ENCODE results near the gene LAMB3.

The LAMB3 gene

DNA sequence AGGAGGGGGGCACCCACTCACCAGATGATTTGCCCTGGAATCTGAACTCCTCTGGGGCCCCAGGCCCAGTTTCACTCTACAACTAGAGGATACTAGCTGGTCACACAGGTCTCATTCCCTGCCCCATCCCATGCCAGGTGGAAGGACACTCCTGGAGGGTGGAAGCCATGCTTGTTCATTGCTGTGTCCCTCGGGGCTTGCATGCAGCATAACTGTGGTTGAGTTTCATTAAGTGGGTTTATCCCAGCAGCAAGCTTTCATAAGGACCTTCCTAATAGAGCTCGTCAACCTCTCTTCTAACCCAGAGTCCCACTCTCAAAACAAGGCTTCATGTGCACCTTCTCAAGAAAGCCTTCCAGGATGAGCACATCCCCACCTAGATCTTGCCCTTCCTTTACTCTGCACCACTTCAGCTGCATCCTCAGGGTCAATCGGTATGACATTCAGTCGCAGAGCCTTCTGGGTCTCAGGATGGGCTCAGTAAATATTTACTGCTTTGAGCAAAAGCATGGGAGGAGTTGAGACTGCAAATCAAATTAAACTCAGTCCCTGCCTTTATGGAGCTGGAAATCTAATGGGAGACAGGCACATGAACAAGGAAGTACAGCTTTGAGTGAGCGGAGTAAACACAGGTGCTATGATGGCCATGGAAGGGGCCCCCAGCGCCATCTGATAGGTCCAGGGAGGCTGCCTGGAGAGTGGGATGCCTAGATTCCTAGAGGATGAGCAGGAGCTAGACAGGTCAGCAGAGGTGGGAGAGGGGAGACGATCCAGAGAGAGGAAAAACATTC is 32.3 kb downstream of the LAMB3 start:
- in situ Hi-C loops (cut with MboI; ENCODE audit: low sequenced_read_pairs): no loop called here

DNA sequence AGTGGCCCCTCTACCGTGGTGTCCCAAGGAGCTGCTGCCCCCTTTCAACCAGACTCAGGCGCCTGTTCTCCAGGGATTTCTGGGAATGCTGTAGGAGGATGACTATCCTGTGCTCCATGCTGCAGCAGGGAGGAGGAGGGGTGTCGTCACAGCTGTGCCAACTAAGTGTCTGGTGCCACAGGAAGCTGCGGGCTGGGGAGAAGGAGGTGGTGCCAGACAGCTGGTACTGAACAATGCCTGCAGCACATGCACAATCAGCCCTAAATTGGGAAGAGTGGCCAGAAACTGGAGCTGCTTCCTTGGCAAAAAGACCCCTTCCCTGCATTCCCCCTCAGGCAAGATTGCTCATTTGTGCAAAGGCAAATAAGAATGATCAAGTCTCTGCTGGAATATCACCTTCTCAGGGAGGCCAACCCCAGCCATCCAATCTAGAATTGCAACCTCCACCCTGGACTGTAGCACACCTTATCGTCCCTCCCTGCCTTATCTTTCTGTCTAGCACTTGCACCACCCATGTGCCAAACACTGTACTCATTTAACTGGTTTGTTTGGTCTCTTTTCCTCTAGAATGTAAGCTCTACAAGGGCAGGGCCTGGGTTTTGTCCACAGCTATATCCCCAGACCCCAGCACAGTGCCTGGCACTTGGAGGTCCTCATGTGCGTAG is 33.3 kb downstream of the LAMB3 start:
- in situ Hi-C loops (cut with MboI; ENCODE audit: low sequenced_read_pairs): no loop called here

DNA sequence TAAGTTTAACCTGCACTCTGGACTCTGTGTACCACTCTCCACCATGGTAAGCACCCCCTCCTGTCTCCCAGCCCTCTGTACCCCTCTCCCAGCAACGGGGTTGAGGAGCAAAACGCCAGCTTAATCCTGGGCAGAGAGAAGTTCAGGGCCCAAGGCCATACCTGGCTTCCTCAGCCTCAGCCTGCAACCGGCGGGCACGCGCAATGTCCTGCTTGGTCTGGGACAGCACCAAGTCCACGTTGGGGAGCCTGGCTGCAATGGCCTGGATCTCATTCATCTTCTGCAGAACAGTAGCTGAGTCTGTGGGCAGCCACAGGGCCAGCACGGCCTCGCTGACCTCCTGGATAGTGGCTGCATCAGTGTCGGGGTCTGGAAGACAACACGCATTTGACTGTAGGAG is 33.9 kb downstream of the LAMB3 start:
- in situ Hi-C loops (cut with MboI; ENCODE audit: low sequenced_read_pairs): no loop called here

DNA sequence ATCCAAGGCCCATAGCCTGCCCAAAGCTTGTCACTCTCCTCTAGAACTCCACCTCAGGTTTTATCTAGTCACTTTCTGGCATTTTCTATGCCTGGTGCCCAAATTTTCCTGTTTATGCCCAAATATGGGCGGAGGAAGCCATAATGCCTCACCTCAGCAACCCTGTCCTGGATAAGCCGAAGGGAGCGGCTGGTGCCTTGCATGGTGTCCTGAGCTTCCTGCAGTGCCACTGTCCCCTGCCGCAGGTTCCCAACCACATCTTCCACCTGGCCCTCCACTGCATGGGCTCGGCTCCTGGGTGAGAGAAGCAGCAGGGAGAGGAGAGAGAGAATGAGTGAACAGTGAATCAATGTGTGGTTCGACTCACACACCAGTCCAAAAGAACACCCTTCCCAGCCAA is 34.5 kb downstream of the LAMB3 start:
- in situ Hi-C loops (cut with MboI; ENCODE audit: low sequenced_read_pairs): no loop called here

DNA sequence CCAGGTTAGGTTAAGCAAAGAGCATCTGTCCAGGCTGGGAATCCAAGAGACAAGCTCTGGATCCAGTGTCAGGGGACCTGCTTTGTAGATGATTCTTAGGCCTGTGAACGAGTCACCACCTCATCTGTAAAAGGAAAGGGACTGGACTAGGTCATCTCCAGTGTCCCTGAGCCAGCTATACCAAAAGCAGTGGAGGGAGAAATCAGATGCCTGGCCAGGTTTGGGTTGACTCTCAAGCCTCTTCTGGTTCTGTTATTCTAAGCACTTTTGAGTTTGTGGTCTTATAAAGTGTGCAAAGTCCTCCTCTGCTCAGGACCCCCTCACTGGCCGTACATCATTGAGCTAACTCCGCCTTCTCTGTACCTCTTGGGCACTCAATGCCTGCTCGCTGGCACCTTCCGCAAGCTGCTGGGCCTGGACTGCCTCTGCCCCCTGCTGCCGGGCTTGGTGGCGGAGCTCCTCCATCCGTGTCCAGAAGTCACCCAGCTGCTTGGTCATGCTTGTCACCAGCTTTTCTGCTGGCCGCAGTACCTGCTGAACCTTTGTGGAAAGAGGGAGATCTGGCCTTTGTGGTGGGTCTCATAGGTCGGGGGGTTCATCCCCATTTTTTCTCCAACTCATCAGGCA is 35.1 kb downstream of the LAMB3 start:
- in situ Hi-C loops (cut with MboI; ENCODE audit: low sequenced_read_pairs): no loop called here

- in situ Hi-C loops (cut with MboI; ENCODE audit: low sequenced_read_pairs): no loop called here
Observed at GRCh38 chr1:209616366-209617046, 35.7 kb downstream of the LAMB3 start.

DNA sequence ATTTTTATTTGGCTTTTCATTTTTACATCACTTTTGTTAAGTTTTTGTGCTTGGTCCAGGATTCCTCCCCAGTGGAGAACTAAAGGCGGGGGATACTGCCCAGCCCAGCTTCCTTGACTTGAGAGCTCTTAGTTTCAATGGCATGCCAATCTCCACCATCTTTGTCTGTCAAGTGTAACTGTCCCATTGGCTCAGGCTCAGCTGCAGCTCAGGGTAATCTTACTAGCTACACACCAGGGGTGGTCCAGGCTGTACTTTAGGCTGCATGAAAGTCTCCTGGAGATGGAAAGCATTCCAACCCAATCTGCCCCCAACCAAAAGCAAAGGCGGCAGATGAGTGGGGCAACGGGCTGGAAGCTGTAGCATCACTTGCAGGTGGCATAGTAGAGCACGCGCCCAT is 37.3 kb downstream of the LAMB3 start:
- in situ Hi-C loops (cut with MboI; ENCODE audit: low sequenced_read_pairs): no loop called here

- in situ Hi-C loops (cut with MboI; ENCODE audit: low sequenced_read_pairs): no loop called here
Observed at GRCh38 chr1:209614151-209614420, 38.1 kb downstream of the LAMB3 start.

- in situ Hi-C loops (cut with MboI; ENCODE audit: low sequenced_read_pairs): no loop called here
Observed at GRCh38 chr1:209613400-209614150, 38.6 kb downstream of the LAMB3 start.

- in situ Hi-C loops (cut with MboI; ENCODE audit: low sequenced_read_pairs): no loop called here
Observed at GRCh38 chr1:209612646-209613399, 39.4 kb downstream of the LAMB3 start.

DNA sequence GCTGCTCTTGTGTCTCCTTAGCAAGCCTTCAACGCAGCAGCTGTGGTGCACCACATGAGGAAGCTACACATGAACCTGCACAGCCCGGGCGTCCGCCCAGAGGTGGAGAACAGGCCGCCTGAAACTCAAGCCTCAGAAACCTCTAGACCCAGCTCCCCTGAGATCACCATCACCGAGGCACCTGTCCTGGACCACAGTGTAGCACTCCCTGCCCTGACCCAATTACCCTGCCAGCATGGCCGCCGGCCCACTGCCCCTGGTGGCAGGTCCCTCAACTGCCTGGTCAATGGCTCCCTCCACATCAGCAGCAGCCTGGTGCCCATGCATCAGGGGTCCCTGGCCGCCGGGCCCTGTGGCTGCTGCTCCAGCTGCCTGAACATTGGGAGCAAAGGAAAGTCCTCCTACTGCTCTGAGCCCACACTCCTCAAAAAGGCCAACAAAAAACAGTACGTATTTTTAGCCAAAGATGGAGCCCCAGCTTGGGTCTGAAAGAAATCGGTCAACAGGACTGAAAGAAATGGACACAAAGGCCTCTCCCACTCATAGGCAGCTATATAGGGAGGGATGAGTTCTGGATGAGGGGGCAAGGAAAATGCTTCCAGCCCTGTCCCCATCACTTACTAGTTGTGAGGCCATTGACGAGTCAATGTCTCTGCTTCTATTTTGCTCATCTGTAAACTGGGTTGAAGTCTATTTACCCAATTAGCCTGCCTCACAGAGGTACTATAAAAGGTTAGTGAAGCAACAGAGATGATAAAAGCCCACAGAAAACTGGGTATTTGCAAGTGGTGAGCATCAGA is 40.3 kb downstream of the LAMB3 start:
- in situ Hi-C loops (cut with MboI; ENCODE audit: low sequenced_read_pairs): no loop called here

GRCh38 chr1:209610631-209610905 is 41.7 kb downstream of the LAMB3 start:
- in situ Hi-C loops (cut with MboI; ENCODE audit: low sequenced_read_pairs): no loop called here

GRCh38 chr1:209609791-209610630 is 42.2 kb downstream of the LAMB3 start:
- in situ Hi-C loops (cut with MboI; ENCODE audit: low sequenced_read_pairs): no loop called here

DNA sequence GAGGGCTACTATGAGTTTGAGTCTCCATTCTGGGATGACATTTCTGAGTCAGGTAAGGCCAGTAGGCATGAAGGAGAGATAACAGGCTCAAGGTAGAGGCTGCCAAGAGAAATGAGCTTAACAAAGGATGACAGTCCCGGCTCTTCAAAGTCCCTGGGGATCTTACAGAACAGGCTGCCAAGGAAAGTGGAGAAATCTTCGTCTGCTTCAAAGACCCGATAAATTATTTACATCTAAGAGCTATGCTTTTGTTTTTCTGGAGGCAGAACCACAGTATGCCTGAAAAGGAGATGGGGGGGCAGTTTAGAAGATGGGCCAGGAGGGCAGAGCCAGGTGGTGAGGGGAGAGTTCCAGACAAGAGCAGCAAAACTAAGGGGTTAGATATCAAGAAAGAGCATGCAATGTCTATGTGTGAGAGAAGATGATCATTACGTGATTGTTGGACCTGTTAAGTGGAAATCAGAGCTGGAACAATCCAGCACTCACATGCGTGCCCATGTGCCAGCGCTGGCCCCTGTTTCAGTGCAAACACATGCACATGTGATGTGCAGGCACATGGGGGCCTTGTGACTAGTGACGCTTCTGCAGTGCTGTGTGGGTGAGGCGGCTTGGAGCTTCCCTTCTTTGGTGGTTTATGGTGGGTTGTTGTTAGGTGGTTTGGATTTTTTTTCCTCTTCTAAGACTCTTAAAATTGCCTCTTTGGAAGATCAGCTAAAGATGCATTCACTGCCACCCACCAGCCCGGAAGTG is 43.0 kb downstream of the LAMB3 start:
- in situ Hi-C loops (cut with MboI; ENCODE audit: low sequenced_read_pairs): no loop called here

- in situ Hi-C loops (cut with MboI; ENCODE audit: low sequenced_read_pairs): no loop called here
Observed at GRCh38 chr1:209607795-209608178, 44.4 kb downstream of the LAMB3 start.

DNA sequence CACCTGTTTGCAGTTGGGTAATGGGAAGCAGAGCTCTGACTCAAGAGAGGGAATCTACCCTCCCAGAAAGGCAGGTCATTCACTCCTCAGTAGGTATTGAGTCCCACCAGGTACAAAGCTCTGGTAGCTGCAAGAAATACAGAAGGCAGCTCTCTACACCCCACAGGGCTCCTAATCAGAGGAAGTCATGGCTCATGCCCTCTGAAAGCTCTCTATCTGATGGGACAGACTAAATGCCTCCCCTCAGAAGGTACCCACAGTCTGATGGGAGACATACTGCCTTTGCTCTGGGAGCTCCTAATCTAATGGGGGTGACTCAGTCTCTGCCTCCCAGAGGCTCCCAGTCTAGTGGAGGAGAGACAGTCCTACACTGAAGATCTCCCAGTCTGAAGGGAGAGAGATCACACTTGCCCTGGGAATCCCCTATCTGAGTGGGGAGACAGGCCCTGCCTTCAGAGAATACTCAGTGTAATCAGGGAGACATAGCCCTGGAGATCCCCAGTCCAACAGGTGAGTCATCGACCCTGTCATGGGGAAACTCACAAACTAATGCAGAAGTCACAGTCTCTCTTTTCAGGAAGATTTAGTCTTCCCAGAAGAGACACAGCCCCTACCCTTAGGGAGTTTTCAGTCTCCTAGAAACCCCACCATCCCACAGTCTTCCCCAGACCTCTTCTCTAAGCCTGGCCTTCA is 45.0 kb downstream of the LAMB3 start:
- in situ Hi-C loops (cut with MboI; ENCODE audit: low sequenced_read_pairs): no loop called here

- in situ Hi-C loops (cut with MboI; ENCODE audit: low sequenced_read_pairs): no loop called here
Observed at GRCh38 chr1:209603877-209604276, 48.3 kb downstream of the LAMB3 start.
